ENCODE data around the gene RPS27.

DNA sequence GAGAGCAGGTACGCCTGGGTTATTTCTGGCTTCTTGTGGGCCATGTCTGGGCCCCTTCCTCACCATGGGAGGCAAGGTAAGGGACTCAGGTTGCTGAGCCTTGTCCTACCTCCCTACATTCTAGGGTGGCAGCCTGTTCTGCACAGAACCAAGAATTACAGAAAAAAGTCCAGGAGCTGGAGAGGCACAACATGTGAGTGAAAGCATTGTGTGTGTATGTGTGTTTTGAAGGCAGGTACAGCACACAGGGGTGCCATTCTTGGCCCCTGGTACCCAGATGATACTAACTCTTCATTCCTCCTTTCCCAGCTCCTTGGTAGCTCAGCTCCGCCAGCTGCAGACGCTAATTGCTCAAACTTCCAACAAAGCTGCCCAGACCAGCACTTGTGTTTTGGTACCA lies 17.5 kb upstream of the RPS27 start:
- TF ChIP-seq, protein P1, sequence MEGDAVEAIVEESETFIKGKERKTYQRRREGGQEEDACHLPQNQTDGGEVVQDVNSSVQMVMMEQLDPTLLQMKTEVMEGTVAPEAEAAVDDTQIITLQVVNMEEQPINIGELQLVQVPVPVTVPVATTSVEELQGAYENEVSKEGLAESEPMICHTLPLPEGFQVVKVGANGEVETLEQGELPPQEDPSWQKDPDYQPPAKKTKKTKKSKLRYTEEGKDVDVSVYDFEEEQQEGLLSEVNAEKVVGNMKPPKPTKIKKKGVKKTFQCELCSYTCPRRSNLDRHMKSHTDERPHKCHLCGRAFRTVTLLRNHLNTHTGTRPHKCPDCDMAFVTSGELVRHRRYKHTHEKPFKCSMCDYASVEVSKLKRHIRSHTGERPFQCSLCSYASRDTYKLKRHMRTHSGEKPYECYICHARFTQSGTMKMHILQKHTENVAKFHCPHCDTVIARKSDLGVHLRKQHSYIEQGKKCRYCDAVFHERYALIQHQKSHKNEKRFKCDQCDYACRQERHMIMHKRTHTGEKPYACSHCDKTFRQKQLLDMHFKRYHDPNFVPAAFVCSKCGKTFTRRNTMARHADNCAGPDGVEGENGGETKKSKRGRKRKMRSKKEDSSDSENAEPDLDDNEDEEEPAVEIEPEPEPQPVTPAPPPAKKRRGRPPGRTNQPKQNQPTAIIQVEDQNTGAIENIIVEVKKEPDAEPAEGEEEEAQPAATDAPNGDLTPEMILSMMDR (conservative IDR thresholded peaks at IDR 0.05; ENCODE audit: low read depth, low read length), result no peak
- no peak for TF ChIP-seq EZH2 (IDR thresholded peaks at IDR 0.05; ENCODE audit: borderline replicate concordance, low read depth, low read length, poor library complexity, severe bottlenecking)

All from A673 (cell line).